Left kidney (tissue), 2 donors: ENCODE results near the gene MRPL36. TPM values are rescaled to one million over a fixed set of nuclear protein-coding genes. Genes with fewer than 3 reads are reported as not detected.
"Not testable (repeated sequence)": the region's sequence is repeated elsewhere in the genome, so short reads cannot be mapped to it uniquely, and the experiment has no call there.

Source experiments
- DNase-seq: peaks from one replicate; pipeline ENCODE4 v3.0.0-alpha.2; 2013
- polyA plus RNA-seq: library from polyadenylated mRNA; unstranded; fragments of 120-200 nt; gene quantifications from one replicate; pipeline ENCODE4 v1.2.1, GENCODE V29; 2013; ENCODE audit not compliant: insufficient read length

MRPL36 gene
- polyA plus RNA-seq, 1 donor: 33.2 TPM

DNA sequence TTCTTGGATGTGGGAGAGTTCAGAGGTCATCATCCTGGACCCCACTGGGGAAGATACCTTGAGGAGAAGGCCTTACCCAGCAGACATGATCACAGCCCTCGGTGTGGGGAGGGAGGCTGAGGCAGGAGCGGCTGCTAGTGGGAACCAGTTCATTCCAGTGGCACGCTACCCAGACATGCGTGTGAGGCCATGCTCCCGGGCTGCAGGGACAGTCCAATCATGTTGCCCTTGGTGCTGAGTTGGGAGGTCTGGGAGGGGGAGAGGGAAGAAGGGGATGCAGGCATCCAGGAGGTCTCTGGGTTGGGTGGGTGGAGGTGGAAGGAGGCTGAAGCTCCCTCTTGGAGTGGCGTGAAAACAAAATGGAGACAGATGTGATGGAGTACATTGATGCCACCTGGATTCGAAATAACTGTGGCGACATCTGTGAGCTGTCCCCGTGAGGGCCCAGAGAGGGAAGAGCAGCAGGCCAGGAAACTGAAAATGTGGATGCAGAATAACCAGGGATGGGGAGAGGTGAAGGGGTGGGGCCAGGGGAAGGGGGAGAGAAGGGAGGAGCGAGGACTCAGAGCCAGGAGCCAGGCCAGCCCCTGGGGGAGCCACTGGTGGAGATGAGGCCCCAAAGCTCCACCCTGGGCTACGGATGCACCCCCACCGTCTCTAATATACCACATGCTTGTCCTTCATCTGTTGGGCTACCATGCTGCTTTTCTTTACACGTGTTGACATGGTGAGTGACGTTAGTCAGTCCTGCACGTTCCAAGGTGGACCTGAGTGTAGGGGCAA is 17.8 kb upstream of the MRPL36 start:
- DNase-seq: no peak

DNA sequence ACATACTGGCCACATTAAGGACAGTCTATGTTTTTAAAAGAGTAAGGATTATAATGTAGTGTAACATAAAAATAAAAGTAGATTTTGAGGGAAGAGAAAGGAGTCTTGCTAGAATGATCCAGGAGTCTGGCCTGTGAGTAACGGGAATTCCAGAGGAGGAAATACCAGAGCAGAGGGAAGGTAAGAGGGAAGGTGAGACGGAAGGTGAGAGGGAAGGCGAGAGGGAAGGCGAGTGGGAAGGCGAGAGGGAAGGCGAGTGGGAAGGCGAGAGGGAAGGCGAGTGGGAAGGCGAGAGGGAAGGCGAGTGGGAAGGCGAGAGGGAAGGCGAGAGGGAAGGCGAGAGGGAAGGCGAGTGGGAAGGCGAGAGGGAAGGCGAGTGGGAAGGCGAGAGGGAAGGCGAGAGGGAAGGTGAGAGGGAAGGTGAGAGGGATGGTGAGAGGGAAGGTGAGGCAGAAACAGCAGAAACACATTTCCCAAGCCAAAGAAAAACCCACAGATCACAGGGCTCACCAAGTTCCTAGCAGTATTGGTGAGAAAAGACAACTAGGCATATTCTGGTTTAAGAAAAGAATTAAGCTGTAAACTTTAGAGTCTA is 17.0 kb upstream of the MRPL36 start:
- DNase-seq: not testable (repeated sequence)

DNA sequence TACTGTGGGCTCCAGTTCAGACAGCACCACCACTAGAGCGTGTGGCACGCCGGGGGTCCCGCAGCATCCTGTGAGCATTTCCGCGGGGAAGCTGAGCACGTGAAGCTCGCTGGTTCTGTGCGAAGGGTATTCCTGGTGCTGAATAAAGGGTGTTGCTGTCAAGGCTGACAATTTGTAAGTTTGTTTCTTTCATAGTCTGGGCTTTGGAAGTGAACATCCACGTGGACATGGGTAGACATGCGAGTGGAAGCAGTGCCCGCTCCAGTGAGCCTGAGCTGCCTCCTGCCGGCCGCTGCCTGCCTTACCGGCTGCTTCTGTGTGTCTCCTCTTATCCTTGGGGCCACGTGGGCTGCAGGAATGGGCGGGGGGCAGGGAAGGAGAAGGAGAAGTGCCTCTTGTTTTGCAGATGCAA is 16.2 kb upstream of the MRPL36 start:
- no peak for DNase-seq

- no peak for DNase-seq
These were observed 15.6 kb upstream of the MRPL36 start for GRCh38 chr5:1815071-1815786.

GRCh38 chr5:1814183-1815020 is 14.8 kb upstream of the MRPL36 start:
- no peak for DNase-seq

DNA sequence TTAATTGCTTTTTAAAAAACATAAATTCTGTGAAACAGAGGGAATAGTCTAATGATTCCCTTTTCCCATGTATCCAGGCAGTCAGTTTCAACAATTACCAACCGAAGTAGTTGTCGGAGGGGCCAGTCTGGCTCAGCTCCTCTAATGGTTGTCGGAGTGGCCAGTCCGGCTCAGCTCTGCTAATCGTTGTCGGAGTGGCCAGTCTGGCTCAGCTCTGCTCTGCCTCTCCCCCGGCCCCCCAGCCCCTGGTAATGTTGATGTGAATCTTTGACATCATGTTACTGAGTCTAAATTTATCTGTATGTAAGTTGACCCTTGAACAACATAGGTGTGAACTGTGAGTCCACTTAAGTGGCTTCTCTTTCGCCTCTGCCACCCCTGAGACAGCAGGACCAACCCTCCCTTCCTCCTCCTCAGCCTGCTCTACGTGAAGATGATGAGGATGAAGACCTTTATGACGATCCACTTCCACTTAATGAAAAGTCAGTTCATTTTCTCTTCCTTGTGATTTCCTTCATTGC is 11.0 kb upstream of the MRPL36 start:
- no peak for DNase-seq

DNA sequence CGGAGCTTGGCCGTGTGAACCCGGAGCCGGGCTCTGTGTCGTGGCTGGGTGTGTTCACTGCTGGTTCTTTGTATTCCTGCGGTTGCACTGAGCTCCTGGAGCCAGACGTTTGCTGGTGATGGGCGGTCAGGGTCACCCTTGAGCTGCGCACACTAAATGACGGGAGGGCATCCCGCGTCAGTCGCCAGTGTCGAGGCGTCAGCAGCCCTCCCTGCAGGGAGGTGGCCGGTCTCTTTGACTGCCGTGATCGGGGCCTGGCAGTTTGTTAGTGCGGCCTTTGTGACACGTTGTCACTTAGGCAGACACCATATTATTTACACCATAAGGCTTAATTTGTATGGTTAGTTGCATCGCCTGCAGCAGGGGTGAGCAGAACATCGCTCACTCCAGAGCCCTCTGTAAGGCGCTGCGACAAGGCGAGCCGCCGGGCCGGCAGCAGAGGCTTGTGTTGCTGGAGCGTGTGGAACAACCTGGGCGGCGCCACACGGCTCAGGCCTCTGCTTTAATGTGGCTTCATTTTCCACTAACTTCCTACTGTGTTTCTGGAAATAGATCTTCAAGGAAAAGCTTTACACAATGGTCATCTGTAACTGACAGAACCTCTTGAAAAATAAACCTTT is 9.9 kb upstream of the MRPL36 start:
- DNase-seq: no peak

- no peak for DNase-seq
These were observed 8.8 kb upstream of the MRPL36 start for GRCh38 chr5:1808439-1808838.

- DNase-seq: no peak
These were observed 8.0 kb upstream of the MRPL36 start for GRCh38 chr5:1807451-1808185.

DNA sequence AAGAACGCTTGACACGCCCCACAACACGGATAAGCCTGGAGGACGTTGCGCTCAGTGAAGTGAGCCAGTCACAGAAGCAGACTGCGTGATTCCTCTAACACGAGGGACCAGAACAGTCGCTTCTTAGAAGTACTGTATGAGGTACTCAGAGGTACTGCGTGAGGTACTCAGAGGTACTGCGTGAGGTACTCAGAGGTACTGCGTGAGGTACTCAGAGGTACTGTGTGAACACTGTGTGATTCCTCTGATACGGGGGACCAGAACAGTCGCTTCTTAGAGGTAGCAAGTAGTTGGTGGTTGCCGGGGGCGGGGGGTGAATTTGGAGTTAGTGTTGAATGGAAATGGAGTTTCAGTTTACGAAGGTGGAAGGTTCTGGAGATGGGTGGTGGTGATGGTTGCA is 7.3 kb upstream of the MRPL36 start:
- DNase-seq: no peak

DNA sequence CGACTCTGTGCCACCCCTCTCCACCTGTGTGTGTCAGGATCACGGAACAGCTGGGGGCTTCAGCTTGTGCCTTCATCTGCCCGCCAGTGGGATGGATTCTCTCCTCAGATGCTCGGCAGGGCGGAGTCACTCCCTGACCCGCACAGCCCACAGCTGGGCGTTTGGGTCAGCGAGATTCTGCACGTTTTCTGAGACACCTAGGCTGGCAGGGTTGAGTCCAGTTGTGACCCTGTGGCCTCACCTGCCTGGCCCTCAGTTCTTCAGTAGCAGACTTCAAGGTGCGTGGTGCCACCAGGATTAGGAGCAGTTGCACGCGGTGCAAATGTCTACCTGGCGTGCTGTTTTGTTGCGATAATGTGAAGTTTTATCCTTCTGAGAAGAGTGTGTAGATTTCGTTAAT is 6.6 kb upstream of the MRPL36 start:
- no peak for DNase-seq

DNA sequence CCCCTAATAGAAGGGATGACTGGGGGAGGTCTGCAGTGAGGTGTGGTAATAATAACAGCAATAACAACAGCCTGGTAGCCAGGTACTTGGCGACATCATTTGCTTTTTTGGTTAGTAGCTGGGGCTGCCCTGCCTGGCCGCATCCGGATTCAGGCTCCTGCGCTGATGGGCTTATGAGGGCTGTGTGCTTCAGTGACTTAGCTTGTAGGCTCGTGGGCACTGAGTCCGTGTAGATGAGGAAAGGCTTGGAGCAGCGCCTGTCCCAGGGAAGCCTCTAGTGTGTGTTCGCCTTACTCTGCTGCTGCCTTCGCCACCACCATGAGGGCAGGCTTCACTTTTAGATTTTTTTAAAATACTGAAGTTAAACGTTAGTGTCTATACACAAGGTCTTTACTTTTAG is 6.1 kb upstream of the MRPL36 start:
- DNase-seq: no peak

GRCh38 chr5:1805326-1805725 is 5.7 kb upstream of the MRPL36 start:
- no peak for DNase-seq

DNA sequence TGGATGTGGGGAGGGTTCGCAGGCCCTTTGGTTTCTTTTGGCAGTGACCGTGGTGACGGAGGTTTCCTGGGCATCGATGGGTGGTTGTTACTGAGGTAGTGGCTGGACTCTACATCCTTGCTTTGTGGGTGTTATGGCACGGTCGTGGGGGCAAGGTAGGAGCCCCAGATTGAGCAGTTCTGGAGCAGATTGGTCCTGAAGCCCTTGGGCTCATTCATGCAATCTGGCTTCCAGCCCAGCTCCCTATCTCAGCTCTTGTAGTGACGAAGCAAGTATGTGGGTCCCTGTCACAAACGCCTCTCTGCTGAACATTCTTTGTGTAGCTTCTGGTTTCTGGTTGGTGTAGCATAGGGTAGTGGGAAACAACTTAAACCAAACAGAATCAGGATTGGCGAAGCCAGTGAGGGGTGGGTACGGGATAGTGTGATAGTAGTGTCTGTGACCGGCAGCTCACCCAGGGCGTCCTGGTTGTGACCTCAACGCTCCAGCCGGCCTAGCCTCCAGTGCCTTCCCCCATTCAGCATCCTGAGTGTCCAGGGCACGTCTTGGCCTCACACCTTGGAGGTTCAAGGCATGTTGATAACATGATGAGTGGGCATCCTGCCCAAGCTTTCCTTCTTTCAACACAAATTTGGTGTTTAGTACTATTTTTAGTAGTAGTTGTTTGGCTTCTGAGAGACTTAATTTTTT is 4.5 kb upstream of the MRPL36 start:
- no peak for DNase-seq

- DNase-seq: no peak
These were observed 3.6 kb upstream of the MRPL36 start for GRCh38 chr5:1803192-1803591.

- peak; percentile 11 for DNase-seq
These were observed 2.3 kb upstream of the MRPL36 start for GRCh38 chr5:1801967-1802295.

- peak; percentile 58 for DNase-seq
These were observed 1.8 kb upstream of the MRPL36 start, which contains the start of gene NDUFS6 for GRCh38 chr5:1801222-1801966. TSS of gene NDUFS6 (plus strand) at chr5:1801407. CDS start at chr5:1801418, 11 bp downstream.

- peak; percentile 27 for DNase-seq
These were observed 1.0 kb upstream of the MRPL36 start for GRCh38 chr5:1800472-1801221.

- DNase-seq: peak; percentile 6
These were observed 481 bp downstream of the MRPL36 start for GRCh38 chr5:1799110-1799601.
